GM18511 (cell line): ENCODE data around the gene HMGCS1.
"Not testable (repeated sequence)": the region's sequence is repeated elsewhere in the genome, so short reads cannot be mapped to it uniquely, and the experiment has no call there.

Experiments used
- ATAC-seq: cut with Tn5 transposase; IDR thresholded peaks from one replicate; pipeline ENCODE4 v1.9.1; 2021; ENCODE audit warnings: mild to moderate bottlenecking, moderate library complexity; ENCODE audit not compliant: unreplicated experiment

The HMGCS1 gene

DNA sequence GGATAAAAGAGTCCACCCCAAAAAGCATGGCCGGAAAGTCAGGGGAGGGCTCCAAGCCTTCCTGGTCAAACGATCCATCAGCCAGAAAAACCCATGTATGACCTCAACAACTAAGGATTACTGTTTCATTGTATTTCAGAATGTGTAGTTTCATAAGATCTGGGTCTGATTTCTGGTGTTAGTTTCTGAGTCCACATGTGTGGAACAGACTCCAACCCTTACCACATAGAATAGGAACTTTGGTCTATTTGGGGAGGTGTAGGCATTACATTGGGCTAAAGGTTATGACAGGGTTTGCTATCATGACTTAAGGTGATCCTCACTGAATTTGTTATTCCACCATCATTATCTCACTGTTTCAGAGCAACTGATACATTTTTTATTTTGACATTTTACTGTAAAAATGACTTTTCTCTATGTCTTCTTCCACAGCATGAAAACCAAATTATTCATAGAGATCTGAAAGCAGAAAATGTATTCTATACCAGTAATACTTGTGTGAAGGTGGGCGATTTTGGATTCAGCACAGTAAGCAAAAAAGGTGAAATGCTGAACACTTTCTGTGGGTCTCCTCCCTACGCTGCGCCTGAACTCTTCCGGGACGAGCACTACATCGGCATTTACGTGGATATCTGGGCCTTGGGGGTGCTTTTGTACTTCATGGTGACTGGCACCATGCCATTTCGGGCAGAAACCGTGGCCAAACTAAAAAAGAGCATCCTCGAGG, 33.5 kb downstream of the HMGCS1 start:
- ATAC-seq, result no peak

DNA sequence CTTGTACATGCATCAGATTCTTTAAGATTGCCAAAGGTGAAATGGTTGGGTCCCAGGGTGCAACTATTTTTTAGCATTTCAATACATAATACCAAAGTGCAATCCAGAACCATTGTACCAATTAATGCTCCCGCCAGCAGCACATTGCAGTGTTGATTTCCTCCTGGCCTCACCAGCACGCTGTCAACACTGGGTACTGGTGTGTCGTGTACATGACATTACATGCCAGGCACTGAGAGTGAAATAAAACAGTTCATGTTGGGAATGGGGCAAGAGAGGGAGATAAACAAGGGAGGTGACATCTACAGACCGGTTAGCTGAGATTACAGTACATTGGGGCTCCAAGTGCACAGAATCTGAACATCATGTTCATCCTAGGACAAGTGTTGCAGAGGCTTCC, 37.8 kb downstream of the HMGCS1 start:
- ATAC-seq, result no peak

DNA sequence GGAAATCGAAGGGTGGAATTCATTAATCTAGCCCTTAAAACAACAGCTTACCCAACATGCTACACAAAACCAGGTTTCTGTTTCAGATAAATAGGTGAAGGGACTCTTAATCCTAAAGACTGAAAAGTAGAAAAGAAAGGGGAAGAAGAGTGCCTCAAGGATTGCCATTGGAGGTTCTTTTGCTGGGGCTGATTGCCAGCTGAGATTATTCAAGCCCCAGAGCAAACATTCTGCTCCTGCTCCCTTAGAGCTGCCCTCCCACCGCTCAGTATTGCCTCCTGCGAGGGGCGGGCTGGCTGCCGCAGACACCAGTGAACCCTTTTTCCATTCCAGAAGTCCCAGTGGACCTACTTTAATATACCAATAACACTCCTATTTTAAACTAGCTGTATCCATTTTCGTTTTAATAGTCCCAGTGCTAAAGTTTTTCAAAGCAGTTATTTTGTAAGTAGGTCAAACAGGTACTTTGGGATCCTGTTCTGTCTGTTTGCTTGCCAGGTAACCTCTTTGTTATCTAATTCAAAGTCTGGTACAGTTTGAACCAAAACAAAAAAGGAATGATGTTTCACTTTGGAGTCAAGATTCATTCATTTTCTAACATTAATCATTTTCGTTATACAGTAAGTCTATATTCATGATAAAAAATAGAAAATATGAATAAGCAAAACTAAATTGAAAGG, 38.6 kb downstream of the HMGCS1 start:
- ATAC-seq, result no peak

DNA sequence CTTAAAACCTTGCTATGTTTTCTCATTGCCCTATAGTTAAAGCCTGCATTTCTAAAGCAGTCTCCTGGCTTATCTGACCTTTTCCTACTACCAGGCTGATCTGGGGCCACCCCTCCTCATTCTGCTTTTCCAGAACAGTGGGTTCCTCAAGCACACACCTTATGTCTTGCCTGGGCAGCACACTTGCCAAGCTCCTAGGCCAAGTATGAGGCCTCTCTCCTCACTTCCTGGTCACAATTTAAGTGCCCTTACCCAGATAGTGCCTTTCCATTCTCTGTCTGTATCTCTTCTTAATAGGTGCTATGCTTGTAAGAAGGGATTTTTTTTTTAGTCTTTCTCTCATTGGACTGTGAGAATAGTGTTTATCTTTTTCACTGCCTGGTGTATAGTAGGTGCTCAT, 39.7 kb downstream of the HMGCS1 start:
- no peak for ATAC-seq

DNA sequence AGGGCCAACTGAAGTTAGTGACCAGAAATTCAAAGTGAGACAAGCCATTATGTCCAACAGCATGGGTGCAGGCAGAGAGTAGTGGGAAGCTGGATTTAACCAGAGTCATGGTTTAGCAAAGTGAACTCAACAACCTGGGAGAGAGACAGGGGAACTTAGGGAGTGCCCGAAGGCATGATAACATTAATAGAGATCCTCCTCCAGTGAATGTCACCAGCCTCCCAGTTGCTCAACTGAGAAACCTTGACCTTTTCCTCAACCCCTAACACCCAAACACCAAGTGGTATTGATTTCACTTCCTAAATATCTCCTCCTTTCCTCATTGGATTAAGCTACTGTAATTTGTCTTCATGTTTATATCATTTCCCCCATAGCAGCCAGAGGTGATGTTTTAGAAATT, 42.6 kb downstream of the HMGCS1 start:
- ATAC-seq, result no peak

DNA sequence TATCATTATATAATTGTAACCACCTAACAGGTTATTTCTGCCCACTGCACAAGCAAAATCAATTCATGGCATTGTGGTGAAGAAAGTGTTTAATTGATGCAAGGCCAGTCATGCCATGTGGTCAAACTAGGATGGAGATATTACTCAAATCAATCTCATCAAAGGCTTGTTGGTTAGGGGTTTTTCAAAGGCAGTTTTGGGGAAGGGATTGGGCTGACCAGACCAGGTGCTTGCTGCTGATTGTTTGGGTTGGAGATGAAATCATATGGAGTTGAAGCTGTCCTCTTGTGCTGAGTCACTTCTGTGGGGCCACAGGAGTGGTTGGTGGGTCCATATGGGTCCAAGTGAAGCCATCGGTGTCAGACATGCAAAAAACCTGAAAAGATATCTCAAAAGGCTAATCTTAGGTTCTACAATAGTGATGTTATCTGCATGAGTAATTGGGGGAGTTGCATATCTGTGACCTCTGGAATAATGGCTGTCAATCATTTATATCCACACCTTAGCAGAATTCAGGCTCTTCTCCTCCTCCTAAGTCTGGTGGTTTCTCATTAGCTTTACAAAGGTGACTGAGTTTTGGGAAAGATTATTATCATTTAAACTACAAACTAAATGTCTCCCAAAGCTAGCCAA, 44.9 kb downstream of the HMGCS1 start:
- peak; percentile 94 for ATAC-seq

DNA sequence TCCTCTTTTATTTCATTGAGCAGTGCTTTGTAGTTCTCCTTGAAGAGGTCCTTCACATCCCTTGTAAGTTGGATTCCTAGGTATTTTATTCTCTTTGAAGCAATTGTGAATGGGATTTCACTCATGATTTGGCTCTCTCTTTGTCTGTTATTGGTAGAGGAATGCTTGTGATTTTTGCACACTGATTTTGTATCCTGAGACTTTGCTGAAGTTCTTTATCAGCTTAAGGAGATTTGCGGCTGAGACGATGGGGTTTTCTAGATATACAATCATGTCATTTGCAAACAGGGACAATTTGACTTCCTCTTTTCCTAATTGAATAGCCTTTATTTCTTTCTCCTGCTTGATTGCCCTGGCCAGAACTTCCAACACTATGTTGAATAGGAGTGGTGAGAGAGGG, 50.9 kb downstream of the HMGCS1 start:
- not testable (repeated sequence) for ATAC-seq

DNA sequence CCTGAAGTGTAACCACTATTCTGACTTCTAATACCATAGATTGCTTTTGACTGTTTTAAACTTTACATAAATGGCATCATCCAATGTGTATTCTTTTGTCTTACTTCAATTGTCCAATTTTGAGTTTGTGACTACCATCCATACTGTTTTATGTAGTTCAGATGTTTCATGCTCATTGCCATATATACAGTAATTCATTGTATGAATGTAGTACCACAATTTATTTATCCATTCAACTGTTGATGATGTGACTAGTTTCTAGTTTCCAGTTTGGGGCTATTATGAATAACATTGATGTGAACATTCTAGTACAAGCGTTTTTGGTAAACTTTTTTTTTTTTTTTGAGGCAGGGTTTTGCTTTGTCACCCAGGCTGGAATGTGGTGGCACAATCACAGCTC, 55.1 kb downstream of the HMGCS1 start:
- ATAC-seq, result no peak

DNA sequence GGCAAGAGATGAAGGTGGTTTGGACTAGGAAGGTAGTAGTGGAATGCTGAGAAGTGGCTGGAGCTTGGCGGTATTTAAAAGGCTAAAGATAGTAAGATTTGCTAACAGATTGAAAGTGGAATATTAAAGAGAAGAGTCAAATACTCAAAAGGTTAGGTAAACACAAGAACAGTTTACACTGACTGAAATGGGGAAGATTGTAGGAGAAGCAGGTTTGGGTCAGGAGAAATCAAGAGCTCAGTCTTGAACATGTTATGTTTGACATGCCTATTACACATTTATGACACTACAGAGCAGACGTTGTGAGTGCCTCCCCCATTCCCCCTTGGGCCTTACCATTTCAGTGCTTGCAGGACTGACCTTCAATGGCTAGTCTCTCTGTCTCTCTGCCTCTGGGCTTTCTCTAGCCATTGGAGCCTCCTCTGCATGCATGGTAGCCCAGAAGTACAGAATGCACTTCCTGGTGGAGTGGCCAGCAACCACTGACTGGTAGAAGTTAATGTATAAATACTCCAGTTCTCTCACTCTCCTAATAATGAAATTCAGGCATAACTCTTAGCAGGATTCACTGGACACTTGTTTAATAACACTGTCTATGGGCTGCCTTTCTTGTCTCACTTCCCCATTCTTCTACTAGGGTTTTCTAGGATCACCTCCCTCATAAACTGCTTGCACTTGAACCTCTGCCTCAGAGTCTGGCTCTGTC, 56.8 kb downstream of the HMGCS1 start:
- ATAC-seq, result peak; percentile 58

DNA sequence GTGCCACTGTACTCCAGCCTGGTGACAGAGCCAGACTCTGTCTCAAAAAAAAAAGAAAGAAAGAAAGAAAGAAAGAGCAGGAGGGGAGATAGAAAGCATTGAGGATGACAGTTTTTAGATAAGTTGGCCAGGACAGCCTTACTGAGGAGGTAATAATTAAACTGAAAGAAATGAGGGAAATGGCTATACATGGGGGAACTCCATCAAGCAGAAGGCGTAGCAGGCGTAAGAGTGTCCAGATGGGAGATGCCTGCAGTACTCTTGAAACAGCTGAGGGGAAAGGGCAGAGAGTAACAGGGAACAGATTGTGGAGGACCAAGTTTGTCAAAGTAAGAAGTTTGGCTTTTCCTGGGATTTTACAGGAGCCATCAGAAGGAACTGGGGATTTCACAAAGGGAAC, 57.5 kb downstream of the HMGCS1 start:
- ATAC-seq, result no peak

DNA sequence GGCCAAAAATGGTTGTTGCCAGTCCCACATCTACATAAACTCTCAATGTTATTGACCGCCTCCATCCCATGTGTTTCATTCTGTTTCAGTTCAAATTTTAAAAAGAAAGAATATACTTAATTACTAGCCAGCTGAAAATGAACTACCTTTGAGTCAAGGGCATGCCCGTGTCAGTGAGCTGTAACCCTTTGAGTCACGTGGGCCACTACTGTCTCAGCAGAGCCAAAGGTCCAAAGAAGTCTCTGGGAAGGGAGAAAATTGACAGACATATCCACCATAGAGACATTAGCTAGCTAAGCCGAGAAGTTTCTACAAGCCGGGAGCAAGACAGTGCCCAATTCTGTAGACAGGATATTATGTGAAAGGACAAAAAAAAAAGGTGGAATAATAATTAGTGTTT, 61.5 kb downstream of the HMGCS1 start:
- no peak for ATAC-seq

DNA sequence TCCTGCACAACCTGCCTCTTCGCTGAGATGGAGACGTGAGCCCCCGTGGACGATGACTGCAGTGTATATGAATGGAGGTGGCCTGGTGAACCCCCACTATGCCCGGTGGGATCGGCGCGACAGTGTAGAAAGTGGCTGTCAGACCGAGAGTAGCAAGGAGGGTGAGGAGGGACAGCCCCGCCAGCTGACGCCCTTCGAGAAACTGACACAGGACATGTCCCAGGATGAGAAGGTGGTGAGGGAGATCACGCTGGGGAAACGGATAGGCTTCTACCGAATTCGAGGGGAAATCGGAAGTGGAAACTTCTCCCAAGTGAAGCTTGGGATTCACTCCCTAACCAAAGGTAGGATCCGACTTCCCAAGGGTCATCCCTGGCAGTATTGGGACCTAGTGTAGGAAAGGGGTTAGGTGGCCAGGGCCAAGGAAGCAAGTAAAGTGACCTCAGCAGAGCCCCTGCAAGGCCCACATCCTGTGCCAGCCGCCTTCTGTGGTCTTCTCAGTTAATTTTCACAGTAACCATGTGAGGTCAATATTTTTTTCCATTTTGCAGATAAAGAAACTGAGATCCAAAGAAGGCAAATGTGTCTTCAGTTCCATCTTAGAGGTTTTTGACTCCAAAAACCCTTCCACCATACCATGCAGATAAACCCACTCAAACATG, 67.4 kb downstream of the HMGCS1 start:
- no peak for ATAC-seq

DNA sequence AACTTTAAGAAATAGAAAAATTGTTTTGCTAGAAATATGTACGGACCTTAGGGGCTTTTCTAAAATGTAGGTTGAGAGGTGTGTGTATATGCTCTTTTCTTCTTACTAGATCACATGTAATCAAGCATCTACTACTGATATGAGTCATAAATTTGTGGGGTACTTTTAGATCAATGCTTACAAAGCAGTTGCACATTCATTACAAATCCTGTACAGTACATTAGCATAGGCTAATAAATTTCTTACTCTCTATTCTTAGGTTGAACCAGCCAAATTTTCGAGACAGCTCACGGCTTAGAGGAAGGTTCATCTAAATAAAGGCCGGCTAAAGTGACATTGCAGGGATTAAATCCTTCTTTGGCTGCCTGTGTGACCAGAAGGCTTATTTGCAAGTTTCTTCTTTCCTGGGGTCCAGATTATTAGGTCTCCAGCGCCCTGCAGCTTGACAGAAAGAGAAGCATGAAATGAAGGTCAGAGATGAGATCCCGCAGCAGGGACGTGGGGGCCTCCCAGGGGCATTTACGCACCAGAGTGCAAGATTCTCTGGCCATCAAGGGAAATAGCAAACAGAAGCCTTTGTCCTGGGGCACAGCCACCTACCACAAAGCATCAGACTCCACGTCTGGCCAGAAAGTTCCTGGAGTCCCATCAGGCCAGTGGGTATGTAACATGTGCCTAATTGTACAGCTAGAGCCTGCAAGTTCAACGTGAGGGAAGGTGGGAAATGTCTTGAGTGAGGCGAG, 68.2 kb downstream of the HMGCS1 start:
- peak; percentile 95 for ATAC-seq

DNA sequence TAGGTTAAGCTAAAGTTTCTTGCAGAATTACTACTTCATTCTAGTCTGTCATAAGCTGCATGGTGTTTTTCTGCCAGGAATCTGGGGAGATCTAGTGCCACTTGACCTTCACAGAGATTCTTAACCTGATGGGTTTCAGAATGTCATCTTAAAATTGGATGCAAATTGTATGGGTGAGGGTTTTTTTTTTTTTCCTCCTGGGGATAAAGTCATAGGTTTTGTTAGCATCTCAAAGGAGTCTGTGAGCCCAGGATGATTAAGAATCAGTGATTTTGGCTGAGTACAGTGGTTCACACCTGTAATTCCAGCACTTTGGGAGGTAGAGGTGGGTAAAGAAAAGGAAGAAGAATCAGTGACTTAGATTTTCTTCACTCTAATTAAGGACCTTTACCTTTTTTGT, 69.9 kb downstream of the HMGCS1 start:
- no peak for ATAC-seq

DNA sequence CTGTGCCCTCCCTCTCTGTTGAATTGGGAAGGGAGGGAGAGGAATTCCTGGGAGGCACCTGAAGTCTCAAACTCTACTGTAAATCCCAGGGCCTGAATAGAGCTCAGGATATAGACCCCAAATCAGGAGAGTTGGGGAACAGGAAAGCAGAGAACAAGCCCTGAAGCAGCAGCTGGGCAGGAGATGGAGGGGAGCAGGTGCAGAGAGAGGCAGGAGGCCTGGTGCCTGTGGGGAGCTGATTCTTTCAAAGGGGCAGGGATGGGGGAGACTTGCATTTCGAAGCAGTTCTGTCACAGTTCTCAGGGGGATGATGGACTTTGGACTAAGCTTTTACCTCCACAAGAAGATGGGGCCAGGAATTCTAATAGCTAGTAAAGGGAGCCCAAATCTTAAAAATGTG, 71.0 kb downstream of the HMGCS1 start:
- ATAC-seq, result no peak
